Ascending aorta (tissue), 2 donors: ENCODE results near the gene UBE2V1. TPM values are rescaled to one million over a fixed set of nuclear protein-coding genes. Genes with fewer than 3 reads are reported as not detected.

Experiments
- DNase-seq, 2 donors: peaks; one replicate each; pipeline ENCODE4 v3.0.0-alpha.2; 2019; ENCODE audit warnings: low spot score in 2 of 2
- H3K27ac ChIP-seq, 2 donors: fragments of 200-600 bp; sonication (generic); one replicate each; pipeline ENCODE4 v1.5.1; 2016 to 2017; ENCODE audit warnings: mild to moderate bottlenecking in 1 of 2
- H3K27me3 ChIP-seq: fragments of 200-600 bp; sonication (generic); one replicate; pipeline ENCODE4 v1.5.1; 2017
- H3K36me3 ChIP-seq, 2 donors: fragments of 200-600 bp; sonication (generic); one replicate each; pipeline ENCODE4 v1.5.1; 2016
- H3K4me1 ChIP-seq, 2 donors: fragments of 200-600 bp; sonication (generic); one replicate each; pipeline ENCODE4 v1.5.1; 2016 to 2017; ENCODE audit warnings: mild to moderate bottlenecking in 1 of 2
- H3K4me3 ChIP-seq, 2 donors: fragments of 200-600 bp; sonication (generic); one replicate each; pipeline ENCODE4 v1.5.1; 2016 to 2017; ENCODE audit warnings: mild to moderate bottlenecking in 1 of 2
- H3K9me3 ChIP-seq, 2 donors: fragments of 200-600 bp; sonication (generic); one replicate each; pipeline ENCODE4 v1.5.1; 2016
- intact Hi-C: fragments of 100-400 bp; cut with DNase I; formaldehyde crosslinking; loops from one replicate; pipeline ENCODE4 v1.15.1; 2023
- total RNA-seq: library from RNA; depleted of rRNA; stranded (reverse); fragments of >200 nt; gene quantifications from one replicate; pipeline ENCODE4 v1.1.0, GENCODE V29; 2016
- TF ChIP-seq, protein P1 (sequence below), 3 experiments: fragments of 200-600 bp in 2 of 3; fragments of 450-650 bp in 1 of 3; sonication (generic) in 2 of 3; IDR thresholded peaks; one replicate each; pipeline ENCODE4 v1.5.1; 2016 to 2019; ENCODE audit warnings: antibody characterized with exemption in 3 of 3, mild to moderate bottlenecking in 1 of 3, moderate library complexity in 1 of 3

The UBE2V1 gene
- total RNA-seq, 1 donor from 2014 or later, result 39.4 TPM

DNA sequence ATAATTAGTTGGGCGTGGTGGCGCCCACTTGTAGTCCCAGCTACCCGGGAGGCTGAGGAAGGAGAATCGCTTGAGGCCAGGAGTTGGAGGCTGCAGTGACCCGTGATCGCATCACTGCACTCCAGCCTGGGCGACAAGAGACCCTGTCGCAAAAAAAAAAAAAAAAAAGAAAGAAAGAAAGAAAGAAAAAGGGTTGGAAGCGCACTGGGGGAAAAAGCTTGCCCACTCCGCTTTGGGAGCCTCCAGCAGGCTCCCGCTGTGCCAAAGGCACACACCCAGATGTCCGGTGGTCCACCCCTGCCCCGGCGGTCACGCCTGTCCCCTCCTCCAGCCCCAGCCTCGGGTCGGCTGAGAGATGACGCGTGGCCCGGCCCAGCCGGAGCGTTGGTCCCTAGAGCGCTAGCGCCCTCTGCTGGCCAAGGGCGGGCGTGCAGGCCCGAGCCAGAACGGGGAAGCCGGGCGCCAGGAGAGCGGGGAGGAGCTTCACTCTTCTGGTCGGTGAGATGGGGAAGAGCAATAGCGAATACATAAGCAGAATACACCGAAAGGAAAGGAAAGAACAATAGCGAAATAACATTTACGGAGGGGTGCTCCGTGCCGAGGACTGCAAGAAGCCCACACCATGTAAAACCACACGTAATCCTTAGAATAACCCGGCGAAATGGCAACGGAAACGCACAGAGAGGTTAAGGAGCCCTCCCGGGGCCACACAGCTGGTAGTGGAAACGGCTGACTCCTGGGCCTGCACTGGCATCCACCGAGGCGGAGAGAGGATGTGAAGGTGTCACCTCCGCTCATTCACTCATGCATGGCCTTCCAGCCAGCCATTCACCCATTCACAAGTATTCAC is 41.7 kb downstream of the UBE2V1 start:
- Histone ChIP-seq H3K4me1 (peaks cover 0 to 3% of the 10 kb centered on the region in 2 donors), H3K27me3 (no peaks in the 10 kb centered on the region), H3K9me3 (no peaks in the 10 kb centered on the region), H3K4me3 (peak overlapping the region; percentile 32 to 57), H3K27ac (no peak overlapping the region), H3K36me3 (no peaks in the 10 kb centered on the region)
- DNase-seq, result peak; percentile 23 to 93
- intact Hi-C loops, result loop anchor here (1.0 to 2.0 kb wide), 2 partner anchors 24 to 92 kb away; no protein-coding TSS in a partner anchor
- TF ChIP-seq, protein P1, sequence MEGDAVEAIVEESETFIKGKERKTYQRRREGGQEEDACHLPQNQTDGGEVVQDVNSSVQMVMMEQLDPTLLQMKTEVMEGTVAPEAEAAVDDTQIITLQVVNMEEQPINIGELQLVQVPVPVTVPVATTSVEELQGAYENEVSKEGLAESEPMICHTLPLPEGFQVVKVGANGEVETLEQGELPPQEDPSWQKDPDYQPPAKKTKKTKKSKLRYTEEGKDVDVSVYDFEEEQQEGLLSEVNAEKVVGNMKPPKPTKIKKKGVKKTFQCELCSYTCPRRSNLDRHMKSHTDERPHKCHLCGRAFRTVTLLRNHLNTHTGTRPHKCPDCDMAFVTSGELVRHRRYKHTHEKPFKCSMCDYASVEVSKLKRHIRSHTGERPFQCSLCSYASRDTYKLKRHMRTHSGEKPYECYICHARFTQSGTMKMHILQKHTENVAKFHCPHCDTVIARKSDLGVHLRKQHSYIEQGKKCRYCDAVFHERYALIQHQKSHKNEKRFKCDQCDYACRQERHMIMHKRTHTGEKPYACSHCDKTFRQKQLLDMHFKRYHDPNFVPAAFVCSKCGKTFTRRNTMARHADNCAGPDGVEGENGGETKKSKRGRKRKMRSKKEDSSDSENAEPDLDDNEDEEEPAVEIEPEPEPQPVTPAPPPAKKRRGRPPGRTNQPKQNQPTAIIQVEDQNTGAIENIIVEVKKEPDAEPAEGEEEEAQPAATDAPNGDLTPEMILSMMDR (IDR thresholded peaks at IDR 0.05), result peak; percentile 100

DNA sequence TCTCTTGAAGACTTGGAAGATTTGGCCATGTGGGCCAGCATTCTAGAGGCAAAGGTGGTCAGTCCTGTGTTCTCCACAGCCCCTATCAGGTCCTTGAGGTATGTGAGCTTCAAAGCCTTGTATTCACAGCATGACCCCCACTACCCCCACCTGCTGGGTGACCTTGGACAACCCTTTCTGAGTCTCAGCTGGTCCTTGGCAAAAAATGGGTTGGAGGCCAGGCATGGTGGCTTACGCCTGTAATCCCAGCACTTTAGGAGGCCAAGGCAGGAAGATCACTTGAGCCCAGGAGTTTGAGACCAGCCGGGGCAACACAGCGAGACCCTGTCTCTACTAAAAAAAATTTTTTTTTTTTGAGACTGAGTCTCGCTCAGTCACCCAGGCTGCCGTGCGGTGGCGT is 42.6 kb downstream of the UBE2V1 start:
- TF ChIP-seq, protein P1 (IDR thresholded peaks at IDR 0.05), result no peak
- H3K27me3 ChIP-seq, result no peaks in the 10 kb centered on the region
- H3K36me3 ChIP-seq, result no peaks in the 10 kb centered on the region
- no peaks in the 10 kb centered on the region for H3K9me3 ChIP-seq
- H3K4me3 ChIP-seq, result no peak overlapping the region
- no peak for DNase-seq
- peaks cover 0 to 3% of the 10 kb centered on the region in 2 donors for H3K4me1 ChIP-seq
- intact Hi-C loops, result loop anchor here (2.0 kb wide), 1 partner anchor 24 kb away; no protein-coding TSS in a partner anchor
- H3K27ac ChIP-seq, result no peak overlapping the region

DNA sequence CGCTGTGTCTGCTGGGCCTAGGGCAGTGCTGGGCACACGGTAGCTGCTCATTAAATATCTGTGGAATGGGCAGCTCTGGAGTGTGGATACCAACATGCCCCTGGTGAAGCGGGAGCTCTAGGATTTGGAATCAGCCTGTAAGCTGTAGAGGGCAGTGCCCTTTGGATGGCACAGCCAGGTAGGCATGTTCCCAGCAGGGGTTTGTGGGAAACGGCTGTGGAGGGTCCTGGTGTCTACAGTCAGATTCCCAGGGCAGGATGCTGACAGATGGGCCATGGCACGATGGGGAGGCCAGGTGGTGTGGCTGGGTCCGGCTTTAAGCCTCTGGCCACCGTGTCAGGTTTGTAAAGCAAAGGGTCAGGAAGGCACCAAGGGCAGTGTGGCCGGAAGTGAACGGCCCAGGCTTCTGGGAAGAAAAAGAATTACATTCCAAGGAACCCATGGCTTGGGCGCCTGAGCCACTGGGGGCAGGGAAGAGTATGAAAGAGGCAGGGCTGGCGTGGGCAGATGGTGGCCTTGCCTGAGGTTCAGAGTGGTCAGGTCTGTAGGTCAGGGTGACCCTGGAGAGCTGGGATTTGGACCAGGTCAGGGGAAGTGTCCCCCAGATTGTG is 44.8 kb downstream of the UBE2V1 start:
- DNase-seq, result no peak
- Histone ChIP-seq H3K27me3 (no peaks in the 10 kb centered on the region), H3K4me1 (peaks cover 0 to 3% of the 10 kb centered on the region in 2 donors), H3K9me3 (no peaks in the 10 kb centered on the region), H3K27ac (no peak overlapping the region), H3K4me3 (no peak overlapping the region), H3K36me3 (no peaks in the 10 kb centered on the region)
- TF ChIP-seq, protein P1 (IDR thresholded peaks at IDR 0.05), result no peak
- intact Hi-C loops, result no loop called here

DNA sequence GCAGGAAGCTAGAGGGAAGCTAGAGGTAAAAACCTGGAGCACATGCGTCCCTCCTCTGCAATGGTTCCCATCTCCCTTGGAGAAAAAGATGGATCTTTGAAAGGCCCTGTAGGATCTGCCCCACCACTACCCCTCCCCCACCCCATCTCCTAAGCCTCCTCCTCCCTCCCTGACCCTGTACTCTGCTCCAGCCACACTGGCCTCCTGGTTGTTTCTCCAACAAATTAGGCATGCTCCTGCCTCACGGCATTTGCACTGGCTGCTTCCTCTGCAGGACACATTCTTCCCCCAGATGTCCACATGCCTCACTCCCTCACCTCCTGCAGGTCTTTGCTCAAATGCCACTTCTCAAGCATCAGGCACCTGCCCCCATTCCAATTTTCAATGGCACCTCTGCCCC is 45.5 kb downstream of the UBE2V1 start:
- DNase-seq, result no peak
- peaks cover 0 to 3% of the 10 kb centered on the region in 2 donors for H3K4me1 ChIP-seq
- TF ChIP-seq, protein P1 (IDR thresholded peaks at IDR 0.05), result no peak
- intact Hi-C loops, result no loop called here
- no peaks in the 10 kb centered on the region for H3K27me3 ChIP-seq
- H3K9me3 ChIP-seq, result no peaks in the 10 kb centered on the region
- no peaks in the 10 kb centered on the region for H3K36me3 ChIP-seq
- no peak overlapping the region for H3K4me3 ChIP-seq
- H3K27ac ChIP-seq, result no peak overlapping the region

DNA sequence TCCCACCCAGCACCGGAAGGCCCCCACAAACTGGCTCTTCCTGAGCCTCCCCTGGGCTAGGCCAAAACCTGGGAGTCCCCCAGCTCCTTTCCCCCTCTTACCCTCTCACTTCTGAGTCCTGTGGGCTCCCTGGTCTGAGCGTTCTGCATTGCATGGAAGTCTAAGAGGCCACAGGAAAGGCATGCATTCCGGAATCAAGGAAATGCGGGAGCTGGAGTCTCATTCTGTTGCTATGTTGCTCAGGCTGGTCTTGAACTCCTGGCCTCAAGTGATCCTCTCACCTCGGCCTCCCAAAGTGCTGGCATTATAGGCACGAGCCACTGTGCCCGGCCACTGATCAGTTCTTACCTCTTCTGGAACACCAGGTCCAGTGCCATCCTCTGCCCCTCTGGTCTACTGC is 45.9 kb downstream of the UBE2V1 start:
- Histone ChIP-seq H3K27ac (no peak overlapping the region), H3K27me3 (no peaks in the 10 kb centered on the region), H3K9me3 (no peaks in the 10 kb centered on the region), H3K36me3 (no peaks in the 10 kb centered on the region), H3K4me3 (no peak overlapping the region), H3K4me1 (peaks cover 0 to 3% of the 10 kb centered on the region in 2 donors)
- intact Hi-C loops, result no loop called here
- TF ChIP-seq, protein P1 (IDR thresholded peaks at IDR 0.05), result no peak
- DNase-seq, result no peak
